Measurements from ENCODE around the gene RXRA. TPM values are rescaled to one million over a fixed set of nuclear protein-coding genes. Genes with fewer than 3 reads are reported as not detected.

Gene RXRA
- total RNA-seq, 1 donor from 2014 or later: 52.4 TPM

GRCh38 chr9:134355561-134356279 is 29.5 kb downstream of the RXRA start:
- ATAC-seq: peak; percentile 72

- ATAC-seq: peak; percentile 57
These were observed 30.5 kb downstream of the RXRA start for GRCh38 chr9:134356496-134357470.

GRCh38 chr9:134357631-134358025 is 31.4 kb downstream of the RXRA start:
- ATAC-seq: peak; percentile 22

- ATAC-seq: no peak
These were observed 31.9 kb downstream of the RXRA start for GRCh38 chr9:134358026-134358661.

GRCh38 chr9:134358662-134359319 is 32.5 kb downstream of the RXRA start:
- peak; percentile 14 for ATAC-seq

GRCh38 chr9:134359493-134360179 is 33.4 kb downstream of the RXRA start:
- ATAC-seq: no peak

- no peak for ATAC-seq
These were observed 34.0 kb downstream of the RXRA start for GRCh38 chr9:134360180-134360759.

GRCh38 chr9:134360897-134361296 is 34.6 kb downstream of the RXRA start:
- ATAC-seq: no peak

GRCh38 chr9:134361426-134361825 is 35.2 kb downstream of the RXRA start:
- no peak for ATAC-seq

GRCh38 chr9:134361843-134362414 is 35.7 kb downstream of the RXRA start:
- no peak for ATAC-seq

GRCh38 chr9:134363450-134363849 is 37.2 kb downstream of the RXRA start:
- peak; percentile 25 for ATAC-seq

- ATAC-seq: no peak
These were observed 38.3 kb downstream of the RXRA start for GRCh38 chr9:134364391-134365114.

- ATAC-seq: no peak
These were observed 38.9 kb downstream of the RXRA start for GRCh38 chr9:134365115-134365596.

- peak; percentile 59 for ATAC-seq
These were observed 39.6 kb downstream of the RXRA start for GRCh38 chr9:134365791-134366222.

GRCh38 chr9:134366223-134367031 is 40.2 kb downstream of the RXRA start:
- ATAC-seq: peak; percentile 65

- no peak for ATAC-seq
These were observed 40.8 kb downstream of the RXRA start for GRCh38 chr9:134367061-134367460.

- ATAC-seq: no peak
These were observed 41.7 kb downstream of the RXRA start for GRCh38 chr9:134367791-134368490.

GRCh38 chr9:134368571-134368970 is 42.3 kb downstream of the RXRA start:
- no peak for ATAC-seq
